Breast epithelium (tissue), 4 donors: ENCODE measurements around the gene ABHD16A. TPM values are rescaled to one million over a fixed set of nuclear protein-coding genes. Genes with fewer than 3 reads are reported as not detected.

Experiments used
- DNase-seq, 2 donors: peaks; one replicate each; pipeline ENCODE4 v3.0.0-alpha.2; 2019; ENCODE audit warnings: low spot score in 2 of 2
- H3K27ac ChIP-seq, 2 donors: fragments of 200-600 bp; sonication (generic) in 1 of 2; one replicate each; pipeline ENCODE4 v1.5.1; 2016 to 2019; ENCODE audit warnings: mild to moderate bottlenecking in 1 of 2
- H3K27me3 ChIP-seq, 2 donors: fragments of 200-600 bp; sonication (generic) in 1 of 2; one replicate each; pipeline versions ENCODE4 v1.5.1 to v1.6.0; 2017 to 2019; ENCODE audit warnings: control low read depth in 1 of 2, mild to moderate bottlenecking in 1 of 2
- H3K36me3 ChIP-seq: fragments of 200-600 bp; one replicate; pipeline ENCODE4 v1.5.1; 2019
- H3K4me1 ChIP-seq, 2 donors: fragments of 200-600 bp; sonication (generic); one replicate each; pipeline ENCODE4 v1.5.1; 2016 to 2019; ENCODE audit warnings: control low read depth in 1 of 2
- H3K4me3 ChIP-seq, 3 donors: fragments of 200-600 bp; sonication (generic); 1 replicate in 2 of 3; 2 replicates in 1 of 3; pipeline ENCODE4 v1.5.1; 2016 to 2019; ENCODE audit warnings: mild to moderate bottlenecking in 3 of 3, moderate library complexity in 2 of 3
- H3K9me3 ChIP-seq, 2 donors: fragments of 200-600 bp; sonication (generic) in 1 of 2; one replicate each; pipeline ENCODE4 v1.5.1; 2016 to 2019; ENCODE audit warnings: control low read depth in 1 of 2
- CTCF ChIP-seq, 3 donors: fragments of 450-650 bp; IDR thresholded peaks; one replicate each; pipeline ENCODE4 v1.5.1; 2016 to 2017; ENCODE audit warnings: antibody characterized with exemption in 3 of 3, mild to moderate bottlenecking in 3 of 3, moderate library complexity in 3 of 3
- POLR2A ChIP-seq: fragments of 450-650 bp; IDR thresholded peaks from one replicate; pipeline ENCODE4 v1.6.1; 2016; ENCODE audit warnings: antibody characterized with exemption, mild to moderate bottlenecking, moderate library complexity
- POLR2AphosphoS5 ChIP-seq, 3 donors: sonication (generic); formaldehyde crosslinking; IDR thresholded peaks; one replicate each; pipeline ENCODE4 v1.6.1; 2017; ENCODE audit warnings: antibody characterized with exemption in 3 of 3
- intact Hi-C: fragments of 100-400 bp; cut with DNase I; formaldehyde crosslinking; loops from one replicate; pipeline ENCODE4 v1.15.1; 2023; ENCODE audit warnings: low total_unique reads
- total RNA-seq, 3 donors: library from RNA; depleted of rRNA; stranded (reverse); fragments of >200 nt; gene quantifications; one replicate each; pipeline ENCODE4 v1.1.0, GENCODE V29; 2016

ABHD16A gene
- total RNA-seq, 3 donors from 2014 or later: 42.6 to 62.6 (median 50.5) TPM

GRCh38 chr6:31659649-31660380 is 43.3 kb downstream of the ABHD16A start:
- DNase-seq: no peak
- Histone ChIP-seq H3K36me3 (no peaks in the 10 kb centered on the region), H3K27me3 (no peaks in the 10 kb centered on the region), H3K9me3 (no peaks in the 10 kb centered on the region), H3K4me3 (peak overlapping the region; percentile 77 to 91 (median 82)), H3K4me1 (peaks cover 15 to 21% of the 10 kb centered on the region in 2 donors), H3K27ac (peak overlapping the region; percentile 90 to 94)
- intact Hi-C loops: loop anchor here (10.0 kb wide), 1 partner anchor 175 kb away; no protein-coding TSS in a partner anchor
- no peak for TF ChIP-seq CTCF (IDR thresholded peaks at IDR 0.05)
- no peak for TF ChIP-seq POLR2AphosphoS5 (IDR thresholded peaks at IDR 0.05)
- TF ChIP-seq POLR2A: no peak

GRCh38 chr6:31658983-31659648 is 44.0 kb downstream of the ABHD16A start:
- peaks cover 15 to 17% of the 10 kb centered on the region in 2 donors for H3K4me1 ChIP-seq
- H3K9me3 ChIP-seq: no peaks in the 10 kb centered on the region
- peak overlapping the region; percentile 77 to 91 (median 82) for H3K4me3 ChIP-seq
- TF ChIP-seq POLR2AphosphoS5 (IDR thresholded peaks at IDR 0.05) (no peak), POLR2A (no peak)
- H3K27me3 ChIP-seq: no peaks in the 10 kb centered on the region
- H3K36me3 ChIP-seq: no peaks in the 10 kb centered on the region
- peak overlapping the region; percentile 90 to 94 for H3K27ac ChIP-seq
- no peak for DNase-seq
- intact Hi-C loops: loop anchor here (10.0 kb wide), 1 partner anchor 176 kb away; no protein-coding TSS in a partner anchor

- H3K36me3 ChIP-seq: no peaks in the 10 kb centered on the region
- TF ChIP-seq POLR2A: no peak
- TF ChIP-seq CTCF (IDR thresholded peaks at IDR 0.05): no peak
- TF ChIP-seq POLR2AphosphoS5 (IDR thresholded peaks at IDR 0.05): no peak
- peak overlapping the region in 1 of 2 donors; percentile 12 for H3K27ac ChIP-seq
- peak overlapping the region in 1 of 3 donors; percentile 43 for H3K4me3 ChIP-seq
- no peak for DNase-seq
- no peaks in the 10 kb centered on the region for H3K27me3 ChIP-seq
- intact Hi-C loops: loop anchor here (10.0 kb wide), 1 partner anchor 177 kb away; no protein-coding TSS in a partner anchor
- peaks cover 12 to 15% of the 10 kb centered on the region in 2 donors for H3K4me1 ChIP-seq
- no peaks in the 10 kb centered on the region for H3K9me3 ChIP-seq
These were observed 44.9 kb downstream of the ABHD16A start for GRCh38 chr6:31658158-31658688.

GRCh38 chr6:31657406-31658157 is 45.5 kb downstream of the ABHD16A start:
- TF ChIP-seq CTCF (IDR thresholded peaks at IDR 0.05) (no peak), POLR2AphosphoS5 (IDR thresholded peaks at IDR 0.05) (no peak), POLR2A (no peak)
- H3K27ac ChIP-seq: peak overlapping the region in 1 of 2 donors; percentile 23
- H3K9me3 ChIP-seq: no peaks in the 10 kb centered on the region
- H3K4me1 ChIP-seq: peaks cover 12 to 15% of the 10 kb centered on the region in 2 donors
- intact Hi-C loops: loop anchor here (10.0 kb wide), 1 partner anchor 177 kb away; no protein-coding TSS in a partner anchor
- H3K4me3 ChIP-seq: no peak overlapping the region
- DNase-seq: no peak
- H3K27me3 ChIP-seq: no peaks in the 10 kb centered on the region
- H3K36me3 ChIP-seq: no peaks in the 10 kb centered on the region
